K562 (cell line): ENCODE results near the gene TRERF1. TPM values are rescaled to one million over a fixed set of nuclear protein-coding genes. Genes with fewer than 3 reads are reported as not detected.

Source experiments
- ATAC-seq: fragments of 200-7000 bp; cut with Tn5 transposase; 3 replicates; pipeline ENCODE4 v1.9.1; 2020; ENCODE audit warnings: moderate library complexity
- BruUV-seq: library from RNA; stranded (reverse); fragments of 400-500 nt; replicated peaks from 2 replicates; lab custom pipeline; 2021; lab: Mats Ljungman, UMichigan
- CTCF ChIA-PET: fragments of 300-600 bp; formaldehyde crosslinking; extraction: SDS; loops from one replicate; lab custom pipeline; 2021; ENCODE audit warnings: low intra/inter-chr PET ratio; lab: Yijun Ruan, JAX
- POLR2A ChIA-PET: fragments of 300-600, 350-650 bp; sonication (Branson Sonifier 250); formaldehyde crosslinking; extraction: SDS; loops from one replicate; lab custom pipeline; 2021; ENCODE audit warnings: antibody characterized with exemption, inconsistent platforms; lab: Yijun Ruan, JAX
- DNase-seq, 4 experiments: peaks; one replicate each; pipeline versions ENCODE4 v3.0.0 to v3.0.0-alpha.2; 2011 to 2018; ENCODE audit warnings: low spot score in 3 of 4, mixed read lengths in 3 of 4; ENCODE audit errors: extremely low read depth in 1 of 4
- FAIRE-seq: peaks from 2 replicates; lab custom pipeline; 2011; peaks lifted over from hg19 to GRCh38; lab: Jason Lieb, UNC
- H2AFZ ChIP-seq: 2 replicates; pipeline ENCODE4 v1.6.0; 2011; ENCODE audit warnings: low read depth, low read length, control low read depth, inconsistent platforms
- H3K27ac ChIP-seq: fragments of 200-600 bp; 3 replicates; pipeline ENCODE4 v1.8.0; 2011; ENCODE audit warnings: low read depth, mild to moderate bottlenecking, control low read depth, inconsistent platforms, low read length, moderate library complexity, mixed read lengths; ENCODE audit errors: extremely low read depth
- H3K27me3 ChIP-seq, 2 experiments: fragments of 300-600 bp in 1 of 2; 2 replicates in 1 of 2; 3 replicates in 1 of 2; pipeline versions ENCODE4 v1.6.0 to v1.8.0; 2011; ENCODE audit warnings: inconsistent platforms in 2 of 2, low read length in 2 of 2, mild to moderate bottlenecking in 1 of 2, mixed read lengths in 1 of 2, moderate library complexity in 1 of 2; ENCODE audit not compliant: control insufficient read depth in 2 of 2, insufficient read depth in 2 of 2
- H3K36me3 ChIP-seq: fragments of 300-600 bp; 3 replicates; pipeline ENCODE4 v1.8.0; 2011; ENCODE audit warnings: mild to moderate bottlenecking, low read length, inconsistent platforms; ENCODE audit not compliant: control insufficient read depth, insufficient read depth
- H3K4me1 ChIP-seq, 2 experiments: fragments of 200-600 bp in 1 of 2; replicated peaks in 1 of 2; 2 replicates in 1 of 2; 3 replicates in 1 of 2; pipeline versions ENCODE4 v1.5.1 to v1.8.0; 2011; ENCODE audit warnings: inconsistent platforms in 2 of 2, low read length in 2 of 2, mild to moderate bottlenecking in 1 of 2, mixed read lengths in 1 of 2, moderate library complexity in 1 of 2; ENCODE audit not compliant: control insufficient read depth in 2 of 2, insufficient read depth in 2 of 2
- H3K4me2 ChIP-seq: 2 replicates; pipeline ENCODE4 v1.6.1; 2011; ENCODE audit warnings: low read length, control low read depth, inconsistent platforms, mixed read lengths; ENCODE audit not compliant: insufficient read depth
- H3K4me3 ChIP-seq: fragments of 200-600 bp; sonication (generic), shearing (Covaris generic); 2 replicates; pipeline ENCODE4 v1.5.1; 2016; ENCODE audit warnings: control low read depth, inconsistent platforms
- H3K79me2 ChIP-seq: fragments of 200-600 bp; 3 replicates; pipeline ENCODE4 v1.8.0; 2011; ENCODE audit warnings: low read length, inconsistent platforms; ENCODE audit not compliant: control insufficient read depth, insufficient read depth
- H3K9ac ChIP-seq, 2 experiments: 2 replicates each; pipeline versions ENCODE4 v1.6.0 to v1.6.1; 2011; ENCODE audit warnings: low read depth in 2 of 2, low read length in 2 of 2, control low read depth in 1 of 2, inconsistent platforms in 1 of 2, mild to moderate bottlenecking in 1 of 2, mixed read lengths in 1 of 2; ENCODE audit not compliant: insufficient read depth in 1 of 2
- H3K9me1 ChIP-seq: one replicate; pipeline ENCODE4 v1.6.0; 2011; ENCODE audit warnings: inconsistent platforms, mild to moderate bottlenecking, low read length, moderate library complexity; ENCODE audit not compliant: control insufficient read depth, insufficient read depth
- H3K9me3 ChIP-seq: replicated peaks from 2 replicates; pipeline ENCODE4 v1.5.1; 2011; ENCODE audit warnings: low read depth, low read length, inconsistent platforms; ENCODE audit not compliant: control insufficient read depth, insufficient read depth
- H4K20me1 ChIP-seq: replicated peaks from 2 replicates; pipeline ENCODE4 v1.6.1; 2011; ENCODE audit warnings: low read length, inconsistent platforms, mixed read lengths; ENCODE audit not compliant: control insufficient read depth, insufficient read depth
- RBM25 ChIP-seq: fragments of 200-400 bp; formaldehyde crosslinking; IDR thresholded peaks from 2 replicates; pipeline ENCODE4 v1.6.1; 2018; ENCODE audit warnings: low read length, low read depth, moderate library complexity; ENCODE audit not compliant: severe bottlenecking
- WGBS: fragments of 100-300 bp; shearing (Covaris generic); methylation state at CpG from one replicate; pipeline ENCODE4 v1.1.6; 2016; ENCODE audit warnings: low coverage, mixed read lengths; ENCODE audit not compliant: insufficient coverage; ENCODE audit errors: missing lambda C conversion rate; 5-methylcytosine and 5-hydroxymethylcytosine counted together
- in situ Hi-C: fragments of 300-500 bp; cut with MboI; formaldehyde crosslinking; loops from 4 replicates; pipeline ENCODE4 v1.15.0; 2018; ENCODE audit warnings: inconsistent platforms, mixed read lengths
- intact Hi-C: fragments of 100-400 bp; cut with micrococcal nuclease; formaldehyde crosslinking; loops from 2 replicates; pipeline ENCODE4 v1.14.2; 2022
- polyA plus RNA-seq, 8 experiments: library from polyadenylated mRNA; depleted of rRNA in 4 of 8; stranded (reverse) in 5 of 8; unstranded in 3 of 8; fragments of >200 nt; fragmentation: Nextera tagmentation in 2 of 8; fragmentation: Illumina TruSeq in 1 of 8; extraction: Ambion mirVana in 2 of 8; extraction: Trizol in 1 of 8; gene quantifications; 2 replicates each; pipeline versions ENCODE4 v1.2.1 to v1.2.3, GENCODE V29; 2011 to 2014; ENCODE audit warnings: inconsistent platforms in 1 of 8, missing spikeins in 1 of 8
- total RNA-seq, 7 experiments: library from RNA; depleted of rRNA in 6 of 7; stranded (reverse); fragments of >200 nt in 6 of 7; fragmentation: Illumina TruSeq in 2 of 7; extraction: Trizol in 2 of 7; gene quantifications; 2 replicates each; pipeline versions ENCODE4 v1.2.1 to v1.2.3, GENCODE V29; 2011 to 2021; ENCODE audit warnings: low replicate concordance in 1 of 7
- TF ChIP-seq, protein P1 (sequence below): sonication (generic); formaldehyde crosslinking; IDR thresholded peaks from 2 replicates; pipeline ENCODE4 v1.8.1; 2023; ENCODE audit warnings: mild to moderate bottlenecking, missing genetic modification reagents
- TF ChIP-seq, protein P2 (sequence below): fragments of 450-650 bp; IDR thresholded peaks from 2 replicates; pipeline ENCODE4 v1.6.1; 2016

Gene TRERF1
- total and polyA plus RNA-seq, 9 of the 15 experiments (the other 6 are each of a cell fraction or from before 2014, with no cell fraction given), result 0.04 to 0.20 (median 0.07) TPM; not detected in 3

- H3K4me3 ChIP-seq, result no peak overlapping the region
- ChIA-PET POLR2A (interaction anchor here (0.6 to 1.2 kb wide), 4 partner anchors 16 to 307 kb away, joined by 3 to 4 read pairs (median 3); partner anchors contain the start of gene GUCA1B), CTCF (no interaction called here)
- no peak overlapping the region for H3K4me2 ChIP-seq
- intact Hi-C loops (no loop called here), in situ Hi-C loops (no loop called here)
- WGBS, result 54% methylated on average over 20 of the region's 27 CpGs
- H4K20me1 ChIP-seq, result no peaks in the 10 kb centered on the region
- H3K27ac ChIP-seq, result no peak overlapping the region
- no peaks in the 10 kb centered on the region for H3K9me1 ChIP-seq
- no peak for ATAC-seq
- H3K9me3 ChIP-seq, result no peaks in the 10 kb centered on the region
- no TSS peak for BruUV-seq
- TF ChIP-seq, protein P1, sequence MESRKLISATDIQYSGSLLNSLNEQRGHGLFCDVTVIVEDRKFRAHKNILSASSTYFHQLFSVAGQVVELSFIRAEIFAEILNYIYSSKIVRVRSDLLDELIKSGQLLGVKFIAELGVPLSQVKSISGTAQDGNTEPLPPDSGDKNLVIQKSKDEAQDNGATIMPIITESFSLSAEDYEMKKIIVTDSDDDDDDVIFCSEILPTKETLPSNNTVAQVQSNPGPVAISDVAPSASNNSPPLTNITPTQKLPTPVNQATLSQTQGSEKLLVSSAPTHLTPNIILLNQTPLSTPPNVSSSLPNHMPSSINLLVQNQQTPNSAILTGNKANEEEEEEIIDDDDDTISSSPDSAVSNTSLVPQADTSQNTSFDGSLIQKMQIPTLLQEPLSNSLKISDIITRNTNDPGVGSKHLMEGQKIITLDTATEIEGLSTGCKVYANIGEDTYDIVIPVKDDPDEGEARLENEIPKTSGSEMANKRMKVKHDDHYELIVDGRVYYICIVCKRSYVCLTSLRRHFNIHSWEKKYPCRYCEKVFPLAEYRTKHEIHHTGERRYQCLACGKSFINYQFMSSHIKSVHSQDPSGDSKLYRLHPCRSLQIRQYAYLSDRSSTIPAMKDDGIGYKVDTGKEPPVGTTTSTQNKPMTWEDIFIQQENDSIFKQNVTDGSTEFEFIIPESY (CRISPR knock-in tag), result peak; percentile 71; the same call in 1 of the 2 replicates
- no peak for TF ChIP-seq RBM25
- TF ChIP-seq, protein P2, sequence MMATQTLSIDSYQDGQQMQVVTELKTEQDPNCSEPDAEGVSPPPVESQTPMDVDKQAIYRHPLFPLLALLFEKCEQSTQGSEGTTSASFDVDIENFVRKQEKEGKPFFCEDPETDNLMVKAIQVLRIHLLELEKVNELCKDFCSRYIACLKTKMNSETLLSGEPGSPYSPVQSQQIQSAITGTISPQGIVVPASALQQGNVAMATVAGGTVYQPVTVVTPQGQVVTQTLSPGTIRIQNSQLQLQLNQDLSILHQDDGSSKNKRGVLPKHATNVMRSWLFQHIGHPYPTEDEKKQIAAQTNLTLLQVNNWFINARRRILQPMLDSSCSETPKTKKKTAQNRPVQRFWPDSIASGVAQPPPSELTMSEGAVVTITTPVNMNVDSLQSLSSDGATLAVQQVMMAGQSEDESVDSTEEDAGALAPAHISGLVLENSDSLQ, result peak; percentile 66
- H3K36me3 ChIP-seq, result no peaks in the 10 kb centered on the region
- no peak overlapping the region for H2AFZ ChIP-seq
- H3K9ac ChIP-seq, result no peak overlapping the region
- H3K79me2 ChIP-seq, result no peaks in the 10 kb centered on the region
- no peaks in the 10 kb centered on the region for H3K27me3 ChIP-seq
- DNase-seq, result peak in 2 of 4 experiments; percentile 43 to 56
- H3K4me1 ChIP-seq, result peaks cover 4 to 28% of the 10 kb centered on the region in 2 experiments; a peak in 4 of 5 replicates
- FAIRE-seq, result no peak
Observed at GRCh38 chr6:42177514-42178364, 274.0 kb downstream of the TRERF1 start.
